HG03095 (cell line): Measurements from ENCODE around the gene CEBPA.
"Not testable (repeated sequence)": the region's sequence is repeated elsewhere in the genome, so short reads cannot be mapped to it uniquely, and the experiment has no call there.

Experiments
- ATAC-seq: cut with Tn5 transposase; IDR thresholded peaks from one replicate; pipeline ENCODE4 v1.9.1; 2021; ENCODE audit warnings: moderate library complexity; ENCODE audit not compliant: unreplicated experiment

CEBPA gene

GRCh38 chr19:33301144-33301899 is 1.0 kb downstream of the CEBPA start:
- ATAC-seq: no peak

- ATAC-seq: no peak
Measured at GRCh38 chr19:33300894-33301143, 1.5 kb downstream of the CEBPA start.

GRCh38 chr19:33300009-33300893 is 2.1 kb downstream of the CEBPA start:
- no peak for ATAC-seq

DNA sequence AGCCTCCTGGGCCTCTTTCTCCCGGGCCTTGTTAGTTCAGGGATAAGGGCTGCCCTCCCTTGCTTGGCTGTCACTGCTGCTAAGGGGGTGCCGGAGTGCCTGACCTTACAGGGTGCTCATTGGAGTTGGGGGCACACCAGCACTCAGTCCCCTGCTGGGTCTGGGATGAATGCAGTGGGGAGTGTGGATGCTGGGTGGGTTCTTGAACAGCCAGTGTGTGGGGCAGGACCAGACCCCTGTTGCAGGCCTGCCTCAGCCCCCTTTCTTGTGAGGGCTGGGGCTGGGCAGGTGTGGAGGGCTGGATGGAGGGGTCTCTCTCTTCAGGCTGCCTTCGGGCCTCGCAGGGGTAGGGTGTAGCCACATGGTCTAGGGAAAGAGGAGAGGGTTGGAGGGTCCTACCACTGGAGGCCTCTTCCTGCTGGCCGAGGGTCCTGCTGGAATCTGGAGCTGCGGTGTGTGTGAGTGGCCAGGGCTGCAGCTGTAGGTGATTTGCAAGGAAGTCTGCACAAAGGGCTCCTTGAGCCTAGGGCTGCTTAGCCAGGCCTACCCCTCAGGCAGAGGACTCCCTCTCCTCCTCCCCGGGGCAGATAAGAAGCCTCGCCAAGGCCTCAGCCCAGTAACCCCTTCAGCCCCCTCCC is 3.2 kb downstream of the CEBPA start:
- ATAC-seq: no peak

GRCh38 chr19:33298146-33298911 is 4.0 kb downstream of the CEBPA start:
- no peak for ATAC-seq

GRCh38 chr19:33297401-33298145 is 4.8 kb downstream of the CEBPA start:
- ATAC-seq: no peak

- ATAC-seq: no peak
Measured at GRCh38 chr19:33296488-33296971, 5.8 kb downstream of the CEBPA start.

- no peak for ATAC-seq
Measured at GRCh38 chr19:33295621-33296487, 6.5 kb downstream of the CEBPA start.

DNA sequence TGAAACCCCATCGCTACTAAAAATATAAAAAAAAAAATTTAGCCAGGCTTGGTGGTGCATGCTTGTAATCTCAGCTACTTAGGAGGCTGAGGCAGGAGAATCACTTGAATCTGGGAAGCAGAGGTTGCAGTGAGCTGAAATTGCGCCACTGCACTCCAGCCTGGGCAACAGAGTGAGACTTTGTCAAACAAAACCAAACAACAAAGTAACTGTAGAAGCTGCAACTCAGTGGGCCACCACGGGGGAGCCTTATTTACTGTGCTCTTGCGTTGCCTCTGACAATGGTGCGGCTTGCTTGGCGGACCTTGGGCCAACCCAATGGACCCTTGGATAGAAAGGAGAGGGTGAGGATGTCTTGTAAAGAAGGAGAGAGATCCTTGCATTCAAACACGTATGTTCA is 7.3 kb downstream of the CEBPA start:
- ATAC-seq: not testable (repeated sequence)

DNA sequence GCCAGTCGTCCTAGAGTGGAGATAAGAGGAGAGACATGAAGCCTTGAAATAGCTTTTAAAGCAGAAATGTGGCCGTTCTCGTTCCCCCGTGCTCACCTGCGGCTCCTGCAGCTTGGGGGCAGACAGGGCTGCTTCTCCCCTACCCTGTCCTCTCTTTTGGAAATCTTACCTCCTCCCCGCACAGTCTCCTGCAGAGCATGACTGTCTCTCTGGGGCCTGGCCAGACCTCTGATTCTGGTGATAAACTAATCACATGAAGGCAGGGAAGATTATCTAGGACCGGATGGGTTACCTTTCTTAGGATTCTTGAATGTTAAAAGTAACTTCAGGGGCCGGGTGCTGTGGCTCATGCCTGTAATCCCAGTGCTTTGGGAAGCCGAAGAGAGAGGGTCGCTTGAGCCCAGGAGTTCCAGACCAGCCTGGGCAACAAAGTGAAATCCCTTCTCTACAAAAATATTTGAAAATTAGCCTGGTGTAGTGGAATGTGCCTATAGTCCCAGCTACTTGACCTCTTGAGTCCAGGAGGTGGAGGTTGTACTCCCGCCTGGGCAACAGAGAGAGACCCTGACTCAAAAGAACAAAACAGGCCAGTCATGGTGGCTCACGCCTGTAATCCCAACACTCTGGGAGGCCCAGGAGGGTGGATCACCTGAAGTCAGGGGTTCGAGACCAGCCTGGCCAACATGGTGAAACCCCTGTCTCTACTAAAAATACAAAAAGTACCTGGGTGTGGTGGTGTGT is 8.1 kb downstream of the CEBPA start:
- no peak for ATAC-seq

DNA sequence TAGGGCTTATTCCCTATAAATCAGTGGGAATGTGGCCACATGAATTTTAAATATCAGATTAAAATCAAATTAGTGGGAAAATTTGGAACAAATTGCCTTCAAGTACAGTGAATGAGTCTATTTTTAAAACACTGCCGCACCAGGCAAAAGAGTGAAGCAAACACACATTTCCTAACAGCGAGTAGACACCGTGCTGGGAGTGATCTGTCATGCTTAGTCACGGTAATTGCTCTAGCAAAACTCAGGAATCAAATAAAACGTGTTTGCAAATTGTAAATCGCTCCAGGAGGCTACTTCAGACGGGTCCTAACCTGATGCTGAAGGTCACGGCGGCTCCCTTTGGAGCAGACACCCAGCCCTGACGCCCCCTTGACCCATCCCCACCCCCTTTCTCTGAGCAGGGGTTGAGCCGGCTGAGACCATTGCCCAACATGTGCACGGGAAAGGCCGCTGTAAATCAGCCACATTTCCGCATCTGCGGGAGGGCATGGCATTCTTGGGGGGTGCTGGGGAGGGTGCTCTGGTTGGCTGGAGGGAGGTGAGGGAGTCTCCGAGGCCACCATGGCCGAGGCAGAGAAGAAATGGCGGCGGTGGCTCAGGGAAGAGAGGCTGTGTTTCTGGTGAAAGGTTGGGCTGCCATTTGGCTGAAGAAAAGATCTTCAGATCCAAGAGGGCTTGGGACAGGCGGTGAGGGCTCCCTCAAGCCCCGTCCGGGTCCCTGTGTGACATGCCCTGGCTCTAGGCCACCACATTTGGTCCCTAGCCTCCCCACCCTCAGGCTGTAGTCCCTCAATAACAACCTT is 8.9 kb downstream of the CEBPA start:
- no peak for ATAC-seq

DNA sequence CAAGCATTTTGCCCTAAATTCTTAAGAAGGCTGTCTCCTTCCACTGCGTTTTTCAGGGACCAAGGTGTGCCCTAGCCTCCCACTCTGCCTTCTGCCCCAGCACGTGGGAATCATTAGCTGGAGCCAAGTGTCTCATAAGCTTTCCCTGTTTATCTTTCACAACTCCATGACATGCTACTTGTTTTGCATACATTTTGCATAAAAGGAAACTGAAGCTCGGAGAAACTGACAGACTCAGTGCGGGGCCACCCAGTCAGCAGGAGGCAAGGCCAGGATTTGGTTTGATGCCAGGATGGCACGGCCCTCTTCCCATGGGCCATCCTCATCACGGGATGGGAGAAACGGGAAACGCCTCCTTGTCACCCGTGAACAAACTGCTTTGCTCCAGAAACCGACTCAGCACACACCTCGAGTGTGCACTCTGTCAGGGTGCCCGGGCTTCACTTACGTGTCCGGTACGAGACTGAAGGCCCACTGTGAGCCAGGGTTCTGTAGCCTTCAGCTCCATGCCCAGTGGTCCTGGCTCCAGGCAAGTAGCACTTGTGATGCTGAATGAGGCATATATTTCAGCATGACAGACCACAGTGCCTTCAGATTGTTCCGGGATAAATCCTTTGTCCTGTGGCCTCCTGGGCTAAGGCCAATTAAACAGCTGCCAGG is 9.6 kb downstream of the CEBPA start:
- ATAC-seq: no peak

DNA sequence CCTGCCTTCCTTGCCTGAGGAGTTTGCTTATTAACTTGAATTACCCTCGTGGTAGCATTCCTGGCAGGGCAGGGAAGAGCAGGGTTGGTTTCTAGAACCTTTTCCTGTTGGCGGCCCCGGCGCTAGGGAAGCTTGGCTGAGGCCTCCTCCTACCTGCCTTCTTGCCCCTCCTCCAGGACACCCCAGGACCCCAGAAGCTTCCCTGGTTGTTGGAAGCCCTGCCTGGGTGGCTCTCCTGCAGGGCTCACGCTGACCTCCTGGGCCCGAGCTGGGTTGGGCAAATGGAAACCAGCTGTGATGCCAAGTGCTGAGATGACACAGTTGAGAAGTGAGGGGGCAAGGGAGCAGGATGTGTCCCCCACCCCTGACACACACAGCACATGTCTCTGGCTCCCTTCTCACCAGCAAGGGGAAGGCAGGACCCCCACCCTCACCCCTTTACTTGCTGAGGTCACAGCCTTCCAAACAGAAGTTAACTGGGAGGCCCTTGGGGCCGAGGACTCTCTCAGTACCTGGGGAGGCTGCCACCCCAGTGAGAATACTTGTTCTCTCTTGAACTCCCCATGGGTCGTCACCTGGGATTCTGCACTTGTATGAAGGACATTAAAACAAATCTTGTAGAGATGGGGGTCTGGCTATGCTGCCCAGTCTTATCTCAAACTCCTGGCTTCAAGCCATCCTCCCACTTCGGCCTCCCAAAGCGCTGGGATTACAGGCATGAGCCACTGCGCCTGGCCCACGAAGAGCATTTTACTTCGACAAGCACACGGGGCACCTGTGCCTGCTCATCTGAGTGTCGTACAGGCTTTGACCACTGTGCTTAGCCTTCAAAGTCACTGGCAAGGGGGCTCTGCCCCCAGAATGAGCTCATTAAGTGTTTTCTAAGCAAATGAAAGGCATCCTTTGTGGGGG is 10.5 kb downstream of the CEBPA start:
- ATAC-seq: no peak

GRCh38 chr19:33290956-33291622 is 11.2 kb downstream of the CEBPA start:
- no peak for ATAC-seq

GRCh38 chr19:33290082-33290815 is 12.1 kb downstream of the CEBPA start:
- no peak for ATAC-seq
